GDM1 (cell line): ENCODE measurements around the gene NEK3.
"Not testable (repeated sequence)": the region's sequence is repeated elsewhere in the genome, so short reads cannot be mapped to it uniquely, and the experiment has no call there.

Experiments
- DNase-seq: peaks from one replicate; lab custom pipeline; 2025; lab: John Stamatoyannopoulos, UW

The NEK3 gene

DNA sequence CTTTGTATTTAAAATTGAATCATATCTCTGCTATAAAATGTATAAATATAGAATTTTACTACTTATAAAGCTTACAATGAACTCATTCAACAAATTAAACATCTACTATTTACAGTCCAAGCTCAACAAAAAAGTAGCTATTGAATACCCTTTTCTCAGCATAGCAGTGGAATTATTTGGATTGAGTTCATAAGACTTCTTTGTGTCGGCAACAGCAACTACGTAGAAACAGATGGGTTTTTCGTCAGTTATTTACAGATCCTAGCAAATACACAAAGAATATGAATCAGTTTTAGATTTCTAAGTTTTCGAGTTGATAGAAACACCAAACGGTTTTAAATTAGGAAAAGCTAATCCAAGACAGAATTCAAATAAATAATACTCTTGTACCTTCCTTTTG lies 10.4 kb upstream of the NEK3 start:
- no peak for DNase-seq

DNA sequence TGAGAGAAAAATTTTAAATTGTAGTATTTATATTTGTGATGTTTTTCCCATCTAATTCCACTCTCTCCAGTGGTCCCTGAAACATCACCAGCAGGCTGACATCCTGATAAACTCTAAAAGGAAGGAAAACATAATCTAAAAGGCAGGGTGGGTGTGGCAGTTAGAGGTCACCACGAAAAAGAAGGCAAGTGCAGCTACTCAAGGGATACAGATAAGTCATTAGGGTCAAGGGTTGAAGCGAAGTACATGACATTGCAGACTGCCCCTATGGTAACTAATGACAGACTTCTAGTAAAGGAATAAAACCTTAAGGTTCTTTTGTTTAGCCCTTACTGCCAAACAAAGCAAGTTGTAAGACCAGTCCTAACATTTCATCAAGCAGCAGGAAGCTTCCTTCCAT lies 6.0 kb upstream of the NEK3 start:
- no peak for DNase-seq

DNA sequence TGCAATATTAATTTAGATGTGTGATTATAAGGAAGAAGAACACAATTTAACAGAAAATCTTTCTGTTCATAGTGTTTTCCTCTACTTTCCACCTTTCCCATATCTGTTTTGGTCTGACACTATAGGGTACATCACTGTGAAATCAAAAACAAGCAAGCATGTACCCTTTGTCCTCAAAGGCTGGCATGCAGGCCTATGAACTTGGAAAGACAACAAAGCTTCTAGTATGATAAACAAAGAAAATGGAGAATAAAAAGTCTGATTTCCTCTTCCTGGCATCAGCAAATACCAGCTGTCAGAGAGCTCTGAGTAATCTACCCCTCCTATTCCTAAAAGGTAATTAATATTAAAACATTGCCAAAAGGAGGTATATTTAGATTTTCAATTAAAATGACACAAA lies 5.6 kb upstream of the NEK3 start:
- DNase-seq: no peak

DNA sequence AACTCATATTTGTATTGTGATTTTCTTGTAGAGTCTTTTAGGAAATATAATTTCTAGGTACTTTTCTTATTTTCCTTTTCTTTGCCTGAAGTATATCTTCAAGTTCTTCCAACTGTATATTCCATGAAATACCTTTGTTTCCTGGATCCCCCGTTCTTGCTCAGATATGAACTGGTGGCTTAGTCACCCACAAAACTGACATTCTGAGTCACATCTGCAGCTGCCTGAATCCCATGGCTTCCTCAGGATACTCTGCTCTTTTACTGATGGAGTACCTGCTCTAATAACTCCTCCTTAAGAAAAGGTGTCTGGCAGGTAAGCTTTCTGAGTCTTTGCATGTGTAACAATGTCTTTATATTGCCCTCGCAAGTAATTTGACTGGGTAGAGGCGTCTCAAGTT lies 4.5 kb upstream of the NEK3 start:
- DNase-seq: not testable (repeated sequence)

DNA sequence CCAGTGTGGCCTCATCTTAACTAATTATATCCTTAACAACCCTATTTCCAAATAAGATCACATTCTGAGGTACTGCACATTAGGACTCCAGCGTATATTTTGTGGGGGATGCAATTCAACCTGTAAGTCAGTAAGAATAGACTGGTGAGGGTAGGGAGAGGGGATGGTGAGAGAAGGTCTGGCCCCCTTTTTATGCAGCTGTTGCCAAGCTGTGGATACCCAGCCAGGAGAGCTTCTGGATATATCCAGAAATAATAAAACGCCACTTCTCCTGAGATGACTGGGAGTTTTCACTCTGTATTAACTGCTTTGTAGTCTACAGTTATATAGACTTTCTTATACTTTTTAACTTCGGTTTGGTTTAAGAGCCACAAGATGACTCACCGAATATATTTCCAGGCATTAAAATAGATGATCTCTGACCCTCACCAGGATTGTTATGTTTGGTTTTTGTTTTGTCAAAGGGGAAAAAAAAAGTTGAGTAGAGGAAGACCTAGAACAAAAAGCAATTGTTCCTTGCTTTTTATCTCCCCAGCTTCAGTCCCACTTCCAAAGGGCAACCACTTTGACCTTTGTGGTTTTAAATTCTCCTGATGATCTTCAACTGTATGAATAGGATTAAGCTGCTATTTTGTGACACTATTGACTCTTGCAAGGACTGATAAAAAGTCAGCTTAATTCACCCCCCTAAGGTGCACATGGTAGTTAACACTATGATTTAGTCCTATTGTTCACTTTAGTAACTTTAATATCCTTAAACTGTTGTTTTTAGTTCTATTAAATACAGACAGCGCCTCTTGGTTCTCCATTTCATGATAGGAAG lies 3.1 kb upstream of the NEK3 start:
- DNase-seq: no peak

DNA sequence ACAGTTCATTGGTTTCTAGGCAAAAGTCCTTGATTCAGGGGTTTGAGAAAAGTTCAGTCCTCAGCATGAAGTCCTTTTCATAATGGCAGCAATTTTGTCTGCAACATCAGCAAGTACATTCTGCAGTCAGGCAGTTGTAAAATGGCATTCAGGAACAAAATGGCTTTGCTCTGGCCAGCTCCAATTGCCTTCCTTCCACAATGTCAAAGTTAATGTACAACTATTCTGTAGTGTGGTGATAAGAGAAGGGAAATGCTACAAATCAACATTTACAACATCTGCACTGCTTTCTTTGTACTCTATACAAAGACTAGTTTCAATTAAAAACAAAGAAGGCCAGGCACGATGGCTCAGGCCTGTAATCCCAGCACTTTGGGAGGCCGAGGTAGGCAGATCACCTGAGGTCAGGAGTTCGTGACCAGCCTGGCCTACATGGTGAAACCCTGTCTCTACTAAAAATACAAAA lies 1.8 kb upstream of the NEK3 start:
- no peak for DNase-seq

DNA sequence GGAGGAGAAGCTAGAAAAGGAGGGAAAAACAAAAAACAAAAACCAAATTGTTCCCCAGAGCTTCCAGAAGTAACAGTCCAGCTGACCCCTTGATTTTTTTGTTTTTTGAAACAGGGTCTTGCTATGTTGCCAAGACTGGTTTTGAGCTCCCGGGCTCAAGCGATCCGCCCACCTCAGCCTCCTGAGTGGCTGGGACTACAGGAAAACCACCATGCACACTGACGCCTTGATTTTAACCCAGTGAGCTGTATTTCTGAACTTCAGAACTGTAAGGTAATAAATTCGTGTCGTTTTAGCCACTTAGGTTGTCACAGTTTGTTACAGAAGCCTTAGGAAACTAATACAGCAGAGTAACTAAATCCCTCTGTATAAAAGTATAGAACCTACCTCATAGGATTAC lies 1.1 kb upstream of the NEK3 start:
- DNase-seq: peak; percentile 13

DNA sequence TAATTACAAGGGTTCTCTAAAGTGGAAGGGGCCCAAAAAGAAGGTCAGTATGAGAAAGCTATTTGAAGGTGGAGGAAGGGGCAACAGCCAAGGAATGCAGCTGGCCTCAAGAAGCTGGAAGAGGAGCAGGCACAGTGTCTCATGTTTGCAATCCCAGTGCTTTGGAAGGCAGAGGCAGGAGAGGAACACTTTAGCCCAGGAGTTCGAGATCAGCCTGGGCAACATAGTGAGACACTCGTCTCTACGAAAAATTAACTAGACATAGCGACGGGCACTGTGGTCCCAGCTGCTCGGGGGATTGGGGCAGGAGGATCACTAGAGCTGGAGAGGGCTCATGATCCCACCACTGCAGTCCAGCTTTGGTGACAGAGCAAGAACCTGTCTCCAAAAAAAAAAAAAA lies 656 bp upstream of the NEK3 start:
- DNase-seq: no peak

DNA sequence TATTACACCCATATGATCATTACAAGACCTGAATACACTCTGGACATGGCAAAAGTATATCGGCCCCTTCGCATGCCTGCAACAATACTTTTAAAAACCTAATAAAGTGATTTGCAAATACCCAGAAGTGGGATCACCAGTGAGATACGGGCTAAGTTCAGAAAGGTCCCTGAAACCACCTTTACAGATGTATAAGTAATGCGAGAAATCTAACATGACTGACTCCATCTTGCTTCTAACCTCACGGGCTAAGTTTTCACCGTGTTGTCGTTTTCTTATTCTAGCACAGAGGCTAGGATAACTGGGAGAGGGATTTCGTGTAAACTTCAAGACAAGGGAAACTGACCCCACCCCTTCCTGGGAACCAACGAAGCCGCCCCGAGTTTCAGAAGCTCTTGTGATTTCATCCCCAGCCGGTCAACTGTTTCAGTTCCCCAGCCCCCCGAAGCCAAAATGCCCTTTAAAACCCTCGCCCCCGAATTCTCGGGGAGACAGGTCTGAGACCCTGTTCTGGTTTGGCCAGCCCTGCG lies 703 bp downstream of the NEK3 start:
- no peak for DNase-seq

DNA sequence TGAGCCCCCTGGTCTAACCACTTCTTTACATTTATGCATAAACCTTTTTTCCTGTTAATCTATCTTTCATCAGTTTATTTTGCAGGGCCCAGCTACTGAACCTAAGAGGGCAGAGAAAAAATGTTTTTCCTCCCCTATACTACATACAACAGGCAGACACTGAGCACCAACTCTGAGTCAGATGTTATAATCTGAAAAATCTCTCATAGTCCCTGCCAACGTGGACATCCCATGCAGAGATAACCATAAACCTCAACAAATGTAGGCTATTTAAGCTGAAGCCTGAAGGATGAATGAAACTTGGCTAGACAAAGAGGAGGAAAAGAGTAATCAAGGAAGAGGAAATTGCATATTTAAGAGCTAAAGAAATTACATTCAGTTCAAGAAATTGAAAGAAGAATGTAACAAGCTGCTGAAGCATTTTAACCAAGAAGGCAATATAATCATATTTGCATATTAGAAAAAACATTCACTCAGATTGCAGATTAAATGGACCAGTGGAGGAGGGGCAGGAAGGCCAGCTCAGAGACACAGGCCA lies 2.6 kb downstream of the NEK3 start:
- no peak for DNase-seq

DNA sequence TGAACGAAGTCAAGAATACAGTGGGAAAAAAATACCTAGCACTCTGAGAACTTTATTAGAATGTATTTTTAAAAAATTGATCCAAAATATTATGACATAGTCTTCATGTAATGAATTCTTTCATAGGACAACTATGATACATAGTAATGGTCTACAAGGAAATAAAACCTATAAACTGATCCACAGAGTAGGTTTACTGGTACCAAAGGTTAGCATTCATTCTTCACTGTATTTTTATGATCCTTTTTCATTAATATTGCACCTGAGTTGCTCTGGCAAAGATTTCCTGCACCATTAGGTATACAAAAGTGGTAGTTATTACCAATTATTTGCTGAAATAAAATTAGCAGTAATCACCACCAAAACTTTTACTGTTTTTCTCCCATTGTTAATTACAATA lies 4.2 kb downstream of the NEK3 start:
- DNase-seq: no peak

DNA sequence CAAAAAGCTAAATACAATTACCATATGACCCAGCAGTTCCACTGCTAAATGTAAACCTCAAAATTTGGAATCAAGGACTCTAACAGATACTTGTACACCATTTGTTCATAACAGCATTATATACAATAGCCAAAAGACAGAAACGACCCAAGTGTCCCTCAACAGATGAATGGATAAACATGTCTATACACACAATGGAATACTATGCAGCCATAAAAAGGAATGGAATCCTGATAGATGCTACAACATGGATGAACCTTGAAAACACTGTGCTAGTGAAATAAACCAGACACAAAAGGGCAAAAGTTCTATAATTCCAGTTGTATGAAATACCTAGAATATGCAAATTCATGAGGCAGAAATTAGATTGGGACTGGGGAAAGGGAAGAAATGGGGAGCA lies 12.2 kb downstream of the NEK3 start:
- DNase-seq: no peak

DNA sequence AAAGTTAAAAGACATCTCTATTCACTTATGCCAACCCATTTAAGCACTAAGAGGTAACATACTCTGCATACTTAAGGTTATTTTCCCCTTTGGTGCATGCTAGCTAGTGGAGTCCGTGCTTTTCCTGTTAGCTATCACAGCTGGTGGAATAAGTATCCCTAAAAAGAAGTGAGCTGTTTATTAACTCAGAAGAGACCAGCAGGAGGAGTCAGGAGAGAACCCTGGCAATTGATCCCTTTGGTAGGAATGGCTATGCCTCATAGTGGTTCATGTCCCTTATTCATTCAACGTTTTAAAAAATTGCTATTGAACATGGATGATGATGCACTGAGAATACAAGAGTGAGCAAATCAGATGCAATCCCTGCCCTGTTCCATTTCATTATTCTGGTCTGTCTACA lies 18.1 kb downstream of the NEK3 start:
- no peak for DNase-seq

DNA sequence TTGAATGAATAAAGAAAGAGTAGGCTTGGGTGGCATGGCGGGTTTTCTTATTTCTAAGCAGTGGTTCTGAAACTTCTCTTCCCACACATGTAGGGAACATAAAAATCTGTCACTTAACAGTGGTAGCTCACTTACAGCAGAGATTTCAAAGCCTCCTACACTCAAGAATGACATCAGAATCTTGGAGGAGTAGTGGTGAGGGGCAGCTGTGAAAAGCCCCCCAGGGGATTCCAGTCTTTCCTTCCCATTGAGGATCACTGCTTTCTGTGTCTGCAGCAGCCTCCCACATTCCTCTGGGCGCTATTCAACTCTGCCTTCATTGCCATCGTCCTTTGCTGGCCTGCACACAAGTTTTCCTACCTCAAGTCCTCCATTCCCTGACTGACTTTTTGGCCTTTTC lies 21.9 kb downstream of the NEK3 start:
- DNase-seq: no peak

DNA sequence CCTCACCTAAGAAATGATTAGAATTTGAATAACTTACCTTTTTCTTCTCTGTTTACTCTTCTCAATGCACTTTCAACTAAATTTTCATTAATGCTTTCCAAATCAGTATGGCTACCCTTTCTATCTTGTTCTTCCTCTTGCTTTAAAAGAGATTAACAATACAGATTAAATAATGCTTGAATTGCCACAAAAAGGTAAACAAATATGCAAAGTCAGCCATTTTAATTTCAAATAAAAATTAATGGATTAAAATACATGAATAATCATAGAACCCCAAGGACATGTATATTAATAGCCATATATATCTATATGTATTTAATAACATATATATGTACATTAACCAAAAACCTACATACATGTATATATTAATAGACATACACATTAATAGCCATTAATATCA lies 22.6 kb downstream of the NEK3 start:
- DNase-seq: no peak

DNA sequence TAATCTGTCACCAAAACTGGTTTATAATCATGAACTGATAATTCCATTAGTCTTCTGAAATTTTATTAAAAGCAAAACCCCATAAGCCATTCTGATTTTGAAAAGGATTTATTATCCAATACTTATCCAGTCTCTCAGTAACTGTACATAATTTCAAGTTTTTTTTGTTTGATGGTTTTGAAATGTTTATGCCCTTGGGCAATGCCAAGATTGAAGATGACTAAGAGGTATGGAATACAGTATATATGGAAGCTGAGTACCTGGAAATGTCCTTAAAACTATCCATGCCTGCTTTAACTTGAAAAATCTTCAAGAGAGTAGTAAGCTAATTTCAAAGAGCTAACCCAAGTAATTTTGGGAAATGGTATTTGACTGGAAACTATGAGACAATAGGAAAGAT lies 28.8 kb downstream of the NEK3 start:
- no peak for DNase-seq

DNA sequence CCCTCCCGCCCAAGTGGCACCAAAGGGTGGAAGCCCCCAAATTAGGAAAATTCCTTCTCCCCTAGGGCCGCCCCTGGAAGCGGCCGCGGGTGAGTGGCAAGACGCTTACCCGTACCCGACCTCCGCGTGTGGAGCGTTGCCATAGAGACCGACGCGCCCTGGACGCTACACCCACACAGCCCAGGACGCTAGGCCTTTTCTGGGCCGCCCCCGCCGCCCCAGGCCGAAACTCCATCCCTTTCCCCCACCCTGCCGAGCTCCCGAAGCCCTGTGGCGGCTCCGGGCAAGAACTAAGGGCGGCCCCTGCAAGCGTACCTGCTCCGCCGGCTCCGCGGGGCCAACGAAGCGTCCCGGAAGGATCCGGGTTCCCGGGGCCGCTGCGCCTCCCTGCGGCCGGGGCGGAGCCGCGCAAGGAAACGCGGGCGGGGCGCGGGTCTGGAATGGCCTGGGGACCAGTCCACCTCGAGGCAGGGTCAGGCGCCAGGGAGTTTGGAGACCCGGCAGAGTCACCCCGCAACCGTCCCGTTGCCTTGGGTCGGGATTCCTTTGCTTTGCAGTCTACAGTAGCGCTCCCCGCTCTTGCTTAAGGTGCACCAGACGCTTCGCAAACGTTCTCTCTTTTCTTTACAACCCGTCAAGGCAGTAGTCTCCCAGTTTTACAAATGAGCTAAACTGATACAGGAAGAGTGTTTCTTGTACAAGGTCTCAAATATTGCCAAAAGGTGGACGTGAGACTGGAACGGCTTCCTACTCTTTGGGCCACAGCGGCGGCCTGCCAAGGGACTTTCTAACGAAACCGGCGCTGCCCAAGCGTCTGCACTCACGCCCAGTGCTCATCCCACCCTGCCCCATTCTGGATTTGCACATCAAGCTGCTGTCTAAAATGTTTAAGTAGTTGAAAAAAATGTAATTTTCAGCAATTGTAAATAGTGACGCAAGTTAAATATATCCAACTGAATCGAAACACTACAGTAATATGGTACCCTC lies 30.4 kb downstream of the NEK3 start, which contains the start of gene NEK5:
Gene NEK5 (minus strand): TSS at position 360 of the 987 bp plus-strand sequence. CDS start 1,591 bp downstream, outside the sequence.
- peak; percentile 66 for DNase-seq

DNA sequence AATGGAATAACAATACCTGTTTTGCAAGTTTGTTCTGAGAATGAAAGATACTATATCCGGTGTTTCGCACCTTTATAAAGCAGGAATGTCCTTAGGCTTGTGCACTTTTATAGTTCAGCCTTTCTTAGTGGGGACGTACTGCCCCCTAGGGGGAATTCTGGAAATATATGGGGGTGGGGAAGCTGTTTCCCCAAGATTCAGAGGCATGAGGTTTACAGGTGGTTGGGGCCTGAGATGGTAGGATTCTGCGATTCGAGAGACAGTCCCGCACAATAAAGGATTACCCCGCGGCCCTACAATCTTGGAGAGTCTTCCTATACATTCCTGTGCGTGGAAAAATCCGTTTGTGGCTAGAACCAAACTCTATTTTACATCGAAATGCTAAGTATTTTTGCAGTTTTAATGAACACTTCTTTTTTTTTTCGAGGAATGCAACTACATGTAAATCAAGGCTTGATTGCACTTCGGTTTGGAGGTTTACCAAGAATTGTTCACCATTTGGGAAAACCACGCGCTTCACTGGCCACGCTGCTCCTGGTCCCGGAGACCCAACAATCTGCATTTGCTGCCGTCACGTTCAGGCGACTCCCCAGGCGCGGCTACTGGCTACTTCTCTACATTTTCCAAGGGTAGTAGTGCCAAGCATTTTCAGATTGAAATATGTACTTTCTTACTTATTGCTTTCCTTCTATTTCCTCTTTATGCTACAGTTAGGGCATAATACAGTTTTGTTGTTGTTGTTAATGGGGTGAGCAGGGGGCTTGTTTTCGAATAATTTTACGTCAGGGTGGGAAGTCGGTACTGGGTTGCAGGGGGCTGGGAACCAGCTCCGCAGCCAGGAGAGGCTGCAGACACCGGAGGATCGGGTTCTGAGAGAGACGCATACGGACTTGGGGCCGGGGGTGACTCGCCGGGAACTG lies 31.4 kb downstream of the NEK3 start:
- peak; percentile 37 for DNase-seq

DNA sequence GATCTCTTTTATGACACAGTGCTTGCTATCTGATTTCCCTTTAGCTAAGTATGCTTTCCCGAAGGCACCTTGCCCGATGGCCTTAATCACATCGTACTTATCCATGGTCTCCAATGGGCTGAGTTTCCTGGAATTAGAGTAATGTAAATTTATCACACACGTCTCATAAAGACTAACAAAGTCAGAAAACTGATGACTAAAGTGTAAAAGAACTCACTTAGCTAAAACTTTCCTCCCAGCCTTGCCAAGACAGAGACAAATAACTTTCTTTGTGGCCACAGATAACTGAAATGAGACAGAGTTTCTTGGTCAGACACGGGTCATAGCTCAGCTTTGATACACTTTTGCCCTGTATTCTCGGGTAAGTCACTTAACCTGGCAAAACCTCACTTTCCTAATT lies 32.0 kb downstream of the NEK3 start:
- DNase-seq: no peak

DNA sequence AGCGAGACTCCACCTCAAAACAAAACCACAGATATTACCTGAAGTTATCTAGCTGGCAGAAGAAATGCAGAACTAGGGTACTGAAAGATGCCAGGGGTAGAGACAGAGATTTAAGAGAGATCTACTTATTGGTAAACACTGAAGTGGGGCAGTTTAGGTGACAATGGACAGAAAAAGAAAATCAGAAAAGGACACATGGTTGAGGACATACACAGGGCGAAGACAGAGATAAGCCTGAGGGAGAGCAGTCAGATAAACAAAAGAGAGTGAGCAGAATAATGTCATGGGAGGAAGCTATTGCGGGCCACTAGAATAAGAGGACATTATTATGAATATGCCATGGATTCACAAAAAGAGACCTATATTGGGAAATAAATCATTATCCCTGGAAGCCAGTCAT lies 33.9 kb downstream of the NEK3 start:
- no peak for DNase-seq

DNA sequence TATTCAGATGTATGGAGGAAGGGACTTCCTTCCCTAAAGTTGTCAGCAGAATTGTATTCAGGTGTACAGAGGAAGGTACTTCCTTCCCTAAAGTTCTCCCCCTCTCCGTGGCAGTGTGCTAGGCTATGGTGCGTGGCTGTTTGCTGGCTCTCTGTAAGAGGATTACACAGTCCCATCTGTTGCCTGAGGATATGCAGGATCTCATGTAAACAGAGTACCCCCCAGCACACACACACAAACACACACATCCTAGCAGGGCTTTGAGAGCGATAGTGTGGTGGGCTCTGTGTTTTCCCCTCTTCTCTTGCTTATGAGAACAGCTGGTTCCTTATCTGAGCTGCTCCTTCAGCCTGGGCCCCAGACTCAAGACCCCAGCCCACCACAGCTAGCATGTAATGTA lies 40.8 kb downstream of the NEK3 start:
- no peak for DNase-seq
